Measurements from ENCODE around the gene HNRNPA1. TPM values are rescaled to one million over a fixed set of nuclear protein-coding genes. Genes with fewer than 3 reads are reported as not detected.
A peak's percentile ranks its signal among the peaks of the same experiment; 100 is the strongest.

The HNRNPA1 gene
- total and polyA plus RNA-seq, 9 of the 15 experiments (the other 6 are each of a cell fraction or from before 2014, with no cell fraction given), result 1,166 to 2,703 (median 1,815) TPM

DNA sequence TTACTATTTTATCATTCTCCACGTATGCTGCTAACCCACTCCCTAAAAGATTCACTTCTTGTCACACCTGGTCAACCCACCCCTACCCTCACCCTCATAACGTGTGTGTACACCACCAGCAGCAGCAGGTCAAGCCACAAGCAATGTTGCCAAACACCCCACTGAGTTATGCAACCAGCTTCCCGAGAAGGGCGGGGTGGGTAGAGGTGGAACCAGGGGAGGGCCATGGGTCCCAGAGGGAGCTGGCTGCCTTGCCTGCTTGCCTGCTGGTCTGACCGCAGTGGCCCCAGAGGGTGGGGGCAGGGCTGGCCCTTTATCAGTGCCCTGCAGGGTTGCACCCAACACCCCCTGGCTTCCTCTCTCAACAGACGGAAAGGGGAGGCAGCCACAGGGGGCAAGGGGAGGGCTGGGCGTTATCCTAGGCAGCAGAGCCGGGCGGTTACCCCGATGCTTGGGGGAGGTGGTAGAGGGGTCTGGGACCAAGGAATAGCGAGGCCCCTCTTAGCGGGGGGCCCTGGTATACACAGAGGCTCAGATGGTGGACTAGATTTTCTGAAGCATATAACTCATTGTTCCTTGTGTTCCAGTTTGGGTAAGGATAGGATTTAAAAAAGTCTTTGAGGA lies 23.8 kb downstream of the HNRNPA1 start (continued):
- TF ChIP-seq RBM14 (IDR thresholded peaks at IDR 0.05; ENCODE audit: borderline replicate concordance, insufficient read depth, low read depth, low read length), result no peak
- no peak for TF ChIP-seq XRCC3 (IDR thresholded peaks at IDR 0.05)
- TF ChIP-seq, protein P1, sequence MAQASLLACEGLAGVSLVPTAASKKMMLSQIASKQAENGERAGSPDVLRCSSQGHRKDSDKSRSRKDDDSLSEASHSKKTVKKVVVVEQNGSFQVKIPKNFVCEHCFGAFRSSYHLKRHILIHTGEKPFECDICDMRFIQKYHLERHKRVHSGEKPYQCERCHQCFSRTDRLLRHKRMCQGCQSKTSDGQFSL (CRISPR knock-in tag; IDR thresholded peaks at IDR 0.05), result peak; percentile 84
- TF ChIP-seq, protein P1 (tag; IDR thresholded peaks at IDR 0.05), result 0 out of 4 replicates have a peak, but pooled peaks of 1 of the 2 experiments have one; percentile 42
- TF ChIP-seq BMI1 (IDR thresholded peaks at IDR 0.05; ENCODE audit: low read length), result no peak
- TF ChIP-seq RFX1 (IDR thresholded peaks at IDR 0.05), result no peak
- no peak for TF ChIP-seq GTF2F1 (IDR thresholded peaks at IDR 0.05; ENCODE audit: low read depth, low read length)
- 0 out of 4 replicates have a peak, but pooled peaks have one; percentile 9 to 27 for TF ChIP-seq NRF1 (conservative IDR thresholded peaks at IDR 0.05 in 1 of 2, IDR thresholded peaks at IDR 0.05 in 1 of 2)
- TF ChIP-seq, protein P2, sequence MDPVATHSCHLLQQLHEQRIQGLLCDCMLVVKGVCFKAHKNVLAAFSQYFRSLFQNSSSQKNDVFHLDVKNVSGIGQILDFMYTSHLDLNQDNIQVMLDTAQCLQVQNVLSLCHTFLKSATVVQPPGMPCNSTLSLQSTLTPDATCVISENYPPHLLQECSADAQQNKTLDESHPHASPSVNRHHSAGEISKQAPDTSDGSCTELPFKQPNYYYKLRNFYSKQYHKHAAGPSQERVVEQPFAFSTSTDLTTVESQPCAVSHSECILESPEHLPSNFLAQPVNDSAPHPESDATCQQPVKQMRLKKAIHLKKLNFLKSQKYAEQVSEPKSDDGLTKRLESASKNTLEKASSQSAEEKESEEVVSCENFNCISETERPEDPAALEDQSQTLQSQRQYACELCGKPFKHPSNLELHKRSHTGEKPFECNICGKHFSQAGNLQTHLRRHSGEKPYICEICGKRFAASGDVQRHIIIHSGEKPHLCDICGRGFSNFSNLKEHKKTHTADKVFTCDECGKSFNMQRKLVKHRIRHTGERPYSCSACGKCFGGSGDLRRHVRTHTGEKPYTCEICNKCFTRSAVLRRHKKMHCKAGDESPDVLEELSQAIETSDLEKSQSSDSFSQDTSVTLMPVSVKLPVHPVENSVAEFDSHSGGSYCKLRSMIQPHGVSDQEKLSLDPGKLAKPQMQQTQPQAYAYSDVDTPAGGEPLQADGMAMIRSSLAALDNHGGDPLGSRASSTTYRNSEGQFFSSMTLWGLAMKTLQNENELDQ (CRISPR knock-in tag; IDR thresholded peaks at IDR 0.05; ENCODE audit: borderline replicate concordance), result no peak
- no peak for TF ChIP-seq EWSR1 (IDR thresholded peaks at IDR 0.05; ENCODE audit: borderline replicate concordance, low read depth, partially characterized antibody)
- no peak for TF ChIP-seq NR2F6 (CRISPR knock-in tag; IDR thresholded peaks at IDR 0.05)
- no peak for TF ChIP-seq ZNF717 (CRISPR knock-in tag; IDR thresholded peaks at IDR 0.05)
- no peak for TF ChIP-seq ZNF174 (CRISPR knock-in tag; IDR thresholded peaks at IDR 0.05)
- TF ChIP-seq, protein P3, sequence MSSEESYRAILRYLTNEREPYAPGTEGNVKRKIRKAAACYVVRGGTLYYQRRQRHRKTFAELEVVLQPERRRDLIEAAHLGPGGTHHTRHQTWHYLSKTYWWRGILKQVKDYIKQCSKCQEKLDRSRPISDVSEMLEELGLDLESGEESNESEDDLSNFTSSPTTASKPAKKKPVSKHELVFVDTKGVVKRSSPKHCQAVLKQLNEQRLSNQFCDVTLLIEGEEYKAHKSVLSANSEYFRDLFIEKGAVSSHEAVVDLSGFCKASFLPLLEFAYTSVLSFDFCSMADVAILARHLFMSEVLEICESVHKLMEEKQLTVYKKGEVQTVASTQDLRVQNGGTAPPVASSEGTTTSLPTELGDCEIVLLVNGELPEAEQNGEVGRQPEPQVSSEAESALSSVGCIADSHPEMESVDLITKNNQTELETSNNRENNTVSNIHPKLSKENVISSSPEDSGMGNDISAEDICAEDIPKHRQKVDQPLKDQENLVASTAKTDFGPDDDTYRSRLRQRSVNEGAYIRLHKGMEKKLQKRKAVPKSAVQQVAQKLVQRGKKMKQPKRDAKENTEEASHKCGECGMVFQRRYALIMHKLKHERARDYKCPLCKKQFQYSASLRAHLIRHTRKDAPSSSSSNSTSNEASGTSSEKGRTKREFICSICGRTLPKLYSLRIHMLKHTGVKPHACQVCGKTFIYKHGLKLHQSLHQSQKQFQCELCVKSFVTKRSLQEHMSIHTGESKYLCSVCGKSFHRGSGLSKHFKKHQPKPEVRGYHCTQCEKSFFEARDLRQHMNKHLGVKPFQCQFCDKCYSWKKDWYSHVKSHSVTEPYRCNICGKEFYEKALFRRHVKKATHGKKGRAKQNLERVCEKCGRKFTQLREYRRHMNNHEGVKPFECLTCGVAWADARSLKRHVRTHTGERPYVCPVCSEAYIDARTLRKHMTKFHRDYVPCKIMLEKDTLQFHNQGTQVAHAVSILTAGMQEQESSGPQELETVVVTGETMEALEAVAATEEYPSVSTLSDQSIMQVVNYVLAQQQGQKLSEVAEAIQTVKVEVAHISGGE (CRISPR knock-in tag; IDR thresholded peaks at IDR 0.05), result peak in 1 of 3 experiments; percentile 79; a peak in 2 of 6 replicates
- TF ChIP-seq ZNF121 (CRISPR knock-in tag; conservative IDR thresholded peaks at IDR 0.05), result no peak
- no peak for TF ChIP-seq RBM34 (IDR thresholded peaks at IDR 0.05; ENCODE audit: borderline replicate concordance, insufficient read depth, low read length)
- no peak for TF ChIP-seq MAFF (IDR thresholded peaks at IDR 0.05; ENCODE audit: low read length)
- no peak for TF ChIP-seq MCM7 (IDR thresholded peaks at IDR 0.05)
- no peak for TF ChIP-seq SIN3B (IDR thresholded peaks at IDR 0.05; ENCODE audit: low read depth)
- TF ChIP-seq MEIS2 (IDR thresholded peaks at IDR 0.05; ENCODE audit: partially characterized antibody), result no peak
- TF ChIP-seq NFYB (IDR thresholded peaks at IDR 0.05; ENCODE audit: extremely low read depth, insufficient read length), result no peak

Data from K562 (cell line).